Activated naive CD4-positive, alpha-beta T cell treated with anti-CD3 and anti-CD28 coated beads, Interleukin-2, amount 10 ng/mL, durations not matched to agents 5 hours and 36 hours (primary cell): ENCODE results near the gene PTGR3. TPM values are rescaled to one million over a fixed set of nuclear protein-coding genes. Genes with fewer than 3 reads are reported as not detected.

ENCODE experiments used
- total RNA-seq, 2 experiments: library from RNA; stranded (reverse); gene quantifications; one replicate each; pipeline ENCODE4 v1.2.3, GENCODE V29; 2021

Gene PTGR3
- total RNA-seq = 10 to 100 TPM; 39.9 to 41.2 TPM

GRCh38 chr18:75209129-75209950, at the start of gene PTGR3:
PTGR3 (minus strand) TSS chr18:75209139; CDS start chr18:75209058, 81 bp downstream.

GRCh38 chr18:75210274-75211001, 1.5 kb upstream of the PTGR3 start, which contains the start of gene TSHZ1:
TSHZ1 (plus strand) TSS chr18:75210797; CDS start chr18:75211877, 1,080 bp downstream.

Other genes starting within 250 kb of the PTGR3 start
- 10 to 100 TPM; 21.1 to 21.4 TPM for gene TSHZ1, start 1.7 kb upstream of the PTGR3 start, total RNA-seq
- not detected for gene SMIM21, start 218.6 kb upstream of the PTGR3 start, total RNA-seq